Middle frontal gyrus (tissue), 1 donor: ENCODE results near the gene CSNK2B.

ENCODE experiments used
- DNase-seq: peaks from one replicate; pipeline ENCODE4 v3.0.0-alpha.2; 2015; ENCODE audit warnings: low spot score; ENCODE audit errors: extremely low spot score

CSNK2B gene

DNA sequence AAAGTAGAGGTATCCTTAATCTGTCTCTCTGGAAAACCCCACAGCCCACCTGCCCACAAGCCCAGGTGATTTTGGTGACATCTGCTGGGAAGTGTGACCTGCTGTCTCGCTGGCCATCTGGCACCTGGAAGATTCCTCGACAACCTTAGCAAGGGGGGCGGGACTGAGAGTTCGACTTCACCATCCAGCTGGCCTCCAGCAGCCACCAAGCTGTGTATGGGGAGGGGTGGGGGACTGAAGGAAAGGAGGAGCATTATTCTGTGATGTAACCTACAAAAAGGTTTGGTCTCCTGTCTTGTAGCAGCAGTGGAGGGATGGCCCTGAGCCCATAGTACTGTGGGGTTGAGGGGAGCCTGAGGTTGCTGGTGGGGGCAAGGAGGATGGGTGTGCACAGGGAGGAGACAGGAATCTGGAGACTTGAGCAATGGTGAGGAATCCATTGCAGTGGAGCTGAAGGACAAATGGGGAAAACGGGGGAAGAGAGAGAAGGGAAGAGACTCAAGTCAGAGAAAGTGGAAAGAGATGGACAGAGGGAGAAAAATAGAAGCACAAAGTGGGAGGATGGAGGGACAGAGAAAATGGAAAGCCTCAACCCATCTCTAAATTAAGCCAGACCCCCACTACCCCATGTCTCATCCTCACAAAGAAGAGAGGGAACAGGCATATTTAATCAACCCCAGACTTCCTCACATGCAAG lies 44.8 kb downstream of the CSNK2B start:
- no peak for DNase-seq

DNA sequence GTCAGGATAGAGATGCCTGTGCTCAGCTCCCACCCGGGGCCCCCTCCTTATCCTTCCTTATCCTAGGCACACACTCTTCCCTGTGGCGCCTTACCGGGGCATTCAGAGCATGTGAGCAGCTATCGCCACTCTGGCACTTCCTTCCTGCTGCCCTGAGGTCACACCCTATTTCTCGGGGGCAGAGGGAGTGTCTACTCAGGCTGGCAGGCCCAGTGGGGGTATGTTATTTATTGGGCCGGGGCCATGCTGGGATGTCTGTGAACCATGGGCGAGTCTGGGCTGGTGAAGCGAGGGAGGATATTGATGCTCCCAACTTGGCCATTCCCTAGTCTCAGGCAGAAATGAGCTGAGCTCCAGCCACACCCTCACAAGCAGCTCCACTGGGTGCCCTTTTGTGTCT lies 45.4 kb downstream of the CSNK2B start:
- DNase-seq = no peak

DNA sequence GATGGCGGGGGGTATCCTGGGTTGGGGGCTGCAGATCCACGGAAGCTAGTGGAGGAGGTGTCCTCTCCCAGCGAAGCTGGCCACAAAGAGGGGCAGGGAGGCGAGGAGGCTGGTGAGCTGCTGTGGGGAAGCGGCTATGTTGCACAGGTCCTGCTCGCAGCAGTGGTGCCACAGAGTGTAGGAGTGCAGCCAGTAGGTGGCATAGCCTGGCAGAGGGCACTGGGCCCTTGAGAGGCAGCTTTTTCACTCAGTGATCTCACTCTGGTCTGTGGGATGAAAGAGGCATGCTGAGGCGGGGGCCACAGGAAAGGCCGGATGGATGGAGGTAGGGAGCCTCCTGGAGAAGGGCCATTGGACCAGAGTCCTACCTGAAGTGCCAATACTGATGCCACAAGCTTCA lies 46.4 kb downstream of the CSNK2B start:
- no peak for DNase-seq

DNA sequence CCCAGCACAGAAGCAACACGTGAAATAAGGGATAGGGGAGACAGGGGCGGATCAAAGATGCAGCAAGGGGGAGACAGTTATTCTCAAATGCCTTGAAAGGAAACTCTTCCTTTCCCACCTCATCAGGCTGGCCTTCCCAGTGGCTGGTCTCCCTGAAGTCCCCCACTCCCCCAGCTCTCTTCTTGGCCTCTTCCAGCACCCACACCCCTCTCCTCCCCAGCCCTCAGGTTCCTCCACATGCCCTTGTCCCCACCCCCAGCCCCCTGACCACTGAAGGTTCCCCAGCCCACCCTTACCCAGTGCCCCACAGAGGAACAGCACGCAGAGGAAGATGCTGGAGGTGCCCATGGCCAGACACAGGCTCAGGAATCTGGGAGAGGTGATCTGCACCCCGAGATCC lies 47.6 kb downstream of the CSNK2B start:
- DNase-seq = no peak

DNA sequence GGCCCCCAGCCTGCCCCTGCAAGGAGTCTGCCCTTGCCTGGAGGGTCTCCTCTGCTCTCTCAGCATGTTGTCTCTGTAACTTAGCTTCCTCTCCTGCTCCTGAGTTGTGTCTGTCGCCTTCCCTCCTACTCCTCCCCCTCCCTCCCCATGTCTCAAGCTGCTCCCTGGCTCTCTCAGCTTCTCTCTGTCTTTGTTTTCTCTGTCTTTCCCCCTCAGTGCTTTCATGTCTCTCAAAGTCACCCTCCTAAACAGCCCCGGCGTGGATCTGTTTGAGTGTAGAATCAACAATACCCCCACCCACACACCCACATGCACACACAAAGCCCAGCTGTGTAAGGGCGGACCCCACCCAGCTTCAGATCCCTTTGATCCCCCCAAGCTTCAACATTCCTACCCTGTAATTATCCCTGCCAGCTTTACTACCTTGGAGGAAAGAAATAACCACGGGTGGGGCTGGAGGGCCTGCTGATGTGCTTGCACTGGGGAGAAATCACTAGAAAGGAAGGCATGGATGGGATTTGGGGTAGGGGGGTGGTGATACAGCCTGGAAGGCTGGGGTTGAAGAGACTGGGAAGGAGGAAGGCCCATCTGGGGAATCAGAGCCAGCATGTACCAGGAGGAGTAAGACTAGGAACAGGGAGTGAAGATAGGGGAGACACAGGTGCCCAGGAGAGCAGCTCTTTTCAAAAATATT lies 48.3 kb downstream of the CSNK2B start:
- DNase-seq = no peak

DNA sequence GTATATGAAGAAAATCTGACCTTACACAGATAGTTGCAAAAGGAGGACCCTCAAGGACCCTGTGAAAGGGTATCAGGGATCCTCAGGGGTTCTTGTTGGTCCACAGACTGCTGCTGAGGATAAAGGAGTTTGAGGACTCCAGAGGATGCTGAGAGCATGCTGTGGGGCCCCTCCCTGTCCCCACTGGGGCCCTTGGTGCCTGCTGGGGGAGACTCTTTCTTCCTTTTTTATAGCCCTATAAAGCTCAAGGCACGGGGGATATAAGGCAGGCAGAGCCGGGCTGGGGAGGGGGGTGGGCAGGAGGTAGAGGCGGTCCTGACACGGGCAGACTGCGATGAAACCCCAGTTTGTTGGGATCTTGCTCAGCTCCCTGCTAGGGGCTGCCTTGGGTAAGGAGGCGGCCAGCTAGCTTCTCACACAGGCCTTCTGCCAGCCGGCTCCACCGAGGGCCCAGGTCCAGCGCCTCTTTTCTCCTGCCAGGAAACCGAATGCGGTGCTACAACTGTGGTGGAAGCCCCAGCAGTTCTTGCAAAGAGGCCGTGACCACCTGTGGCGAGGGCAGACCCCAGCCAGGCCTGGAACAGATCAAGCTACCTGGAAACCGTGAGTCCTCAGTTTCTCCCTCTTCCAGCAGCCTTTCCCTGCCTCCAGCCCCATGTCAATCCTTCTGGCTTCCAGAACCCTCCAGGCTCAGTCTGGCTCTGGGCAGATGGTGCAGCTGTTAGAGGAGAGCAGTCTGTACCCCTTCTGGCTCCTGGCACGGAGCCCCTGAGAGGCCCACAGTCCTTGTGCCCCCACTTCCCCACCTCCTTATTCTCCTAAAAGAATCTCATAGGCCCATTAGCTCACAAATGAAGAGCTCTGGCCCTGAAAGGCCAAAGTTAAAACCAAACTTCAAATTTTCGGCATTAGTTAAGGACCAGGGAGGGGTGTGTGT lies 49.4 kb downstream of the CSNK2B start, which contains the start of gene LY6G6D:
LY6G6D (plus strand) TSS at position 327 of the 937 bp plus-strand sequence; CDS start at position 335, 8 bp downstream.
- DNase-seq = no peak

DNA sequence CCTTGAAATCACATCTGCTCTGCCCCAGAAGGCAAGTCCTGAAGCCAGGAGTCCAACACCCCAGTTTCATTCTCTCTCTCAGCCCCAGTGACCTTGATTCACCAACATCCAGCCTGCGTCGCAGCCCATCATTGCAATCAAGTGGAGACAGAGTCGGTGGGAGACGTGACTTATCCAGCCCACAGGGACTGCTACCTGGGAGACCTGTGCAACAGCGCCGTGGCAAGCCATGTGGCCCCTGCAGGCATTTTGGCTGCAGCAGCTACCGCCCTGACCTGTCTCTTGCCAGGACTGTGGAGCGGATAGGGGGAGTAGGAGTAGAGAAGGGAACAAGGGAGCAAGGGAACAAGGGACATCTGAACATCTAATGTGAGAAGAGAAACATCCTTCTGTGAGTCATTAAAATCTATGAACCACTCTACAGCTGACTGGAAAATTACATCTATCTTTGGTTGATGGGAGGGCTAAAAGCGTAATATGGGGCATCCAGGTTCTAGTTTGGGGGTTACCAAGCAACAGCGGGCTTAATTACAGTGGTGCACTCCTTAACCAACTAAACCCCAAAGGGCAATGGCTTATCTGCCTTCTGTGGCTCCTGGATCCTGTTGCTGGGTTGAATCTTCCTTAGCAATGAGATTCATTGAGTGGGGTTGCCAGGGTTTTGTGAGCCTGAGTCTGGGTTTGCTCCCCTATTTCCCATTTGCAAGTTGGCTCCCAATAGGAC lies 51.8 kb downstream of the CSNK2B start:
- no peak for DNase-seq

DNA sequence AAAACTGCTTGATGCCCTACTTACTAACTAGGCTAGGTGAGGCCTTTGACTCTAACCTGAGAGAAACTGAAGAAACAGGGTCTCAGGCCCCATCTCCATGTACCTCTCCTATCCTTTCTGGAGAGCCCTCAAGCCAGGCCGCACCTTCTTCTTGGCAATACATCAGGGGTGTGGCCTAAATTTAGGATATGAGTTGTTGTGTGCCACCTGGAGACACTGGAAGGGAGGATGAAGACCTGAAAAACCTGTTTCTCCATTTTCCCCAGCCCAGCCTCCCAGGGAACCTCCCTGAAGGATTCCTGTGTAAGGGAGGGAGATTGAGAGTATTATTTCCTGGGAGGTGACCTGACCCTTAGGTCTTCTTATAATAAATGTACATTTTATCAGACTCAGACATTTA lies 52.4 kb downstream of the CSNK2B start:
- no peak for DNase-seq

DNA sequence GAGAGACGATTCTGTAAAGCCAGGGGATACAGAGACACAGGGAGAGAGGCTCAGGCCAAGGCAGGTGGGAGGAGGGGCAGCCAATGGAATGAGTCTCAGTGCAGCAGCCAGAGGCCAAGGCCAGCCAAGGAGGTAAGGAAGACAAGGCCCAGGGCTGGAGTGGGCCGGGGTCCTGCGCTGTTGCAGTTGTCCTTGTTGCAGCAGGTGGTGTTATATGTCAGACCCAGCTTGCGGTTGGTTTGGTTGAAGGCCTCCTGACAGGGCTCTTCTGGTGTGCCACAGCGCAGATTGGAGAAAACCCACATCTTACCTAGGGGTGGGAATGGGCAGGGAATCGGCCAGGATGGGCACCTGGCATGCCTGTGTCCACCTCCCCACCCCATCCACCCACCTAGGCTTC lies 53.1 kb downstream of the CSNK2B start:
- no peak for DNase-seq
